GM06990 (cell line): ENCODE measurements around the gene JUP.

Source experiments
- DNase-seq: peaks from one replicate; pipeline ENCODE4 v3.0.0-alpha.2; 2011; ENCODE audit not compliant: insufficient read length; ENCODE audit errors: extremely low read depth
- H3K27me3 ChIP-seq: replicated peaks from 2 replicates; pipeline ENCODE4 v1.6.0; 2011; ENCODE audit warnings: low read length; ENCODE audit not compliant: control insufficient read depth, insufficient read depth
- H3K36me3 ChIP-seq: 2 replicates; pipeline ENCODE4 v1.5.1; 2011; ENCODE audit warnings: low read length; ENCODE audit not compliant: control insufficient read depth, insufficient read depth
- H3K4me3 ChIP-seq: replicated peaks from 2 replicates; pipeline ENCODE4 v1.5.1; 2011; ENCODE audit warnings: low read depth, mild to moderate bottlenecking, control low read depth, low read length
- TF ChIP-seq, protein P1 (sequence below): IDR thresholded peaks from 2 replicates; pipeline ENCODE4 v1.5.1; 2011; ENCODE audit warnings: low read length, control low read depth, mild to moderate bottlenecking, inconsistent platforms; ENCODE audit not compliant: insufficient read depth, poor library complexity, severe bottlenecking

Gene JUP

DNA sequence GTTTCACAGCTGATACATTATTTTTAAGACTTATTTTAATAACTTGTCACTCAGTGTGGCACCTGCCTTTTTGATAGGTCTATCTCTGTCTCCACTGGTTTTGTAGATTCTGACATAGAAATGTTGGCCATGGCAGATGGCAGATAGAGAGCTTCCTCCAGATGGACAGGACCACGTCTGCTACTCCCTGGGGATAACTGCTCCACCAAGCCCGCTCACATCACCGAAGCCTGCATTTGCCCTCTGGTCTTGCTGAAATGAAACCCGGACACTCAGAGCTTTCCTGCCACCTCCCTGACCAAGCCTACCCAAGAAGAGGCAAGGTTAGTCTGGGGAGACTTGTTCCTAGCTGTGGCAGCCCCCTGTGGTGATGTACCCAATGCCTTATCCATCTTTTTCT is 35.6 kb downstream of the JUP start:
- DNase-seq = no peak
- H3K36me3 ChIP-seq = no peaks in the 10 kb centered on the region
- H3K4me3 ChIP-seq = no peak overlapping the region
- H3K27me3 ChIP-seq = no peaks in the 10 kb centered on the region; the same call in 1 of the 2 replicates
- TF ChIP-seq, protein P1, sequence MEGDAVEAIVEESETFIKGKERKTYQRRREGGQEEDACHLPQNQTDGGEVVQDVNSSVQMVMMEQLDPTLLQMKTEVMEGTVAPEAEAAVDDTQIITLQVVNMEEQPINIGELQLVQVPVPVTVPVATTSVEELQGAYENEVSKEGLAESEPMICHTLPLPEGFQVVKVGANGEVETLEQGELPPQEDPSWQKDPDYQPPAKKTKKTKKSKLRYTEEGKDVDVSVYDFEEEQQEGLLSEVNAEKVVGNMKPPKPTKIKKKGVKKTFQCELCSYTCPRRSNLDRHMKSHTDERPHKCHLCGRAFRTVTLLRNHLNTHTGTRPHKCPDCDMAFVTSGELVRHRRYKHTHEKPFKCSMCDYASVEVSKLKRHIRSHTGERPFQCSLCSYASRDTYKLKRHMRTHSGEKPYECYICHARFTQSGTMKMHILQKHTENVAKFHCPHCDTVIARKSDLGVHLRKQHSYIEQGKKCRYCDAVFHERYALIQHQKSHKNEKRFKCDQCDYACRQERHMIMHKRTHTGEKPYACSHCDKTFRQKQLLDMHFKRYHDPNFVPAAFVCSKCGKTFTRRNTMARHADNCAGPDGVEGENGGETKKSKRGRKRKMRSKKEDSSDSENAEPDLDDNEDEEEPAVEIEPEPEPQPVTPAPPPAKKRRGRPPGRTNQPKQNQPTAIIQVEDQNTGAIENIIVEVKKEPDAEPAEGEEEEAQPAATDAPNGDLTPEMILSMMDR = no peak

DNA sequence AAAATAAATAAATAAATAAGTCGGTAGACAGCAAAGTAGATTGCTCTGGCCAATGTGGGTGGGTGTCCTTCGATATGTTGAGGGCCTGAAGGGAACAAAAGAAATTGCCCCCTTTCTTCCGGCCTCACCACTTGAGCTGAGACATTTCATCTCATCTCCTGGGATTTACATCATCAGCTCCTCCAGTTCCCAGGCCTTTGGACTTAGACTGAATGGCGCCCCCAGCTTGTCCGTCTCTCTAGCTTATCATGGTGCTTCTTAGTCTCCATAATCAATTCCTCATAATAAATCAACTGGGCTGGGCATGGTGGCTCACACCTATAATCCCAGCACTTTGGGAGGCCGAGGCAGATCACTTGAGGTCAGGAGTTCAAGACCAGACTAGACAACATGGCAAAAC is 38.2 kb downstream of the JUP start:
- no peak for DNase-seq
- no peaks in the 10 kb centered on the region for H3K36me3 ChIP-seq
- no peak overlapping the region for H3K4me3 ChIP-seq
- no peaks in the 10 kb centered on the region; the same call in 1 of the 2 replicates for H3K27me3 ChIP-seq
- TF ChIP-seq, protein P1 = no peak

DNA sequence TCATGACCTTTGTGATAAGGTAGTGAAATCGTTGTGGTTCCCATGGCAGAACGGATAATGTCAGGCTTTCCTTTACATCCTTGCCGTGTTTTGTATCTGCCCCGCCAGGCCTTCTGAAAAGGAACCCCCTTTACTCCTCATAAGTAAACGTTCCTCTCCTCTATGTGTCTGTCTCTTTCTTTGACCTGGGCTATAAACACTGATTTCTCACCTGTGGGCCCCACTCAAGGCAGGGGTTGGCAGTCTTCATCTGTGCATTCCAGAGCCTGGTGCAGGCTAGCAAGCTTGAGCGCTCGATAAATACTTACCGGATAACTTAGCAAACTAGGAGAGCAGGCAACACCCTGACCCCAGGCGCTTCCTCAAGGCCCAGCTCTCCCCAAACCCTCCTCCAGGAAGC is 44.8 kb downstream of the JUP start:
- Histone ChIP-seq H3K4me3 (no peak overlapping the region), H3K36me3 (no peaks in the 10 kb centered on the region), H3K27me3 (no peaks in the 10 kb centered on the region; the same call in 1 of the 2 replicates)
- TF ChIP-seq, protein P1 = no peak
- DNase-seq = no peak

DNA sequence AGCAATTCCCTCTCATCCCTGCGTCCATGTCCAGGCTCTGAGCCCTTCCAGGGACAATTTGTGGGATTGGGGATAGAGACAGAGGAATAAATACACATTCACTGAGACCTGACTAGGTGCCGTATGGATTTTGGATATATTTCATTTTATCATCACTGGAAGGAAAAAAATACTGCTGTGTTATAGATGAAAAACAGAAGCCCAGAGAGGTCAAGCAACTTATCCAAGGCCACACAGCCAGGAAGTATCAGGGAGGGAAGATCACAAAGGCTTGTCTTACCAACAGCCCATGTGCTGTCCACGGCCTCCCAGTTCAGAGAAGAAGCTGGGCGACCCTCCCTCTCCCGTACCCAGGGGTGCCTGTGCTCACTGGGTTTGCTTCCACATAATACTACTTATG is 46.0 kb downstream of the JUP start:
- Histone ChIP-seq H3K27me3 (no peaks in the 10 kb centered on the region; the same call in 1 of the 2 replicates), H3K36me3 (no peaks in the 10 kb centered on the region), H3K4me3 (no peak overlapping the region)
- no peak for DNase-seq
- TF ChIP-seq, protein P1 = no peak

DNA sequence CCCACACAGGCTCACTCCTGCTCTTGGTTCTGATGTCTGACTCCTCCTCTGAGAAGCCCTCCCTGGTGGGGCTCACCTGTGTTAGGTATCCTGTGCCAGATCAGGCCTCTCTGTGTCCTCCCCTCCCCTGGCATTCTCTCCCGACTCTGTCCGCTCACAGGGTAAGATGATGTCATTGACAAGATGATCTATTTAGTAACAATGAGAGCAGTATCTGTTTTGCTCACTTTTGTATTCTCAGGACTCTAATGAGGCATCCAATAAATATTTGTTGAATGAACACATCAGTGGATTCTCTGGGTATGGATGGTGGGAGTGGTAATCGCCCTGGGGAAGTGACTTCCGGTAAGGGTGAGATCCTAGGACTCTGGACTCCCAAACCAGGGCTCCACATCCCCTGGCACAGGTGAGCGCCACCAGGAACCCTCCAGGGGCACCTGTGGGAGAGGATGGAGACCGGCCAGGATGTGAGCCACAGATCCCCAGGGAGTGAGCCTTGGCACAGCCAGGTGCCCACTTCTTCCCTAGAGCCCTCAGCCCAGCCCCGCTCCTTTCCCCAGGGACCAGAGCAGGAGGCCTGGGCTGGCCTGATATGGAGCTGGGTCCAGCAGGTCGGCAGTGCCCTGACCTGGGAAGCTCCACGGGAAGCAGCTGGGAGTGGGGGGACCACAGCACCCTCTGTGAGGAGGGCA is 46.7 kb downstream of the JUP start:
- Histone ChIP-seq H3K36me3 (no peaks in the 10 kb centered on the region), H3K27me3 (no peaks in the 10 kb centered on the region; the same call in 1 of the 2 replicates), H3K4me3 (no peak overlapping the region)
- TF ChIP-seq, protein P1 = no peak
- no peak for DNase-seq

DNA sequence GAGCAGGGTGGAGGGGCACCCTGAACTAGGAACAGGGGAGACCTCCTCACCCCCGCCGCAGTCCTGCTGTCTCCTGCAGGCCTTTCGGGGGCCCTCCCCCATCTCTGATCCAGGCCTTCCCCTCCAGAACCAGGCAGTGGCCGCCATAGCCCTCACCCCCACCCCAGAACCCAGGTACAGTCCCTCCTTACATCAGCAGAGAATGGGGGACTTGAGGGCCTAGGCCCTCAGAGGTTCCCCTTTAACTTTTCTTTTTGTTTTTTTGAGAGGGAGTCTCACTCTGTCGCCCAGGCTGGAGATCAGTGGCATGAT is 47.8 kb downstream of the JUP start:
- no peaks in the 10 kb centered on the region for H3K36me3 ChIP-seq
- H3K4me3 ChIP-seq = no peak overlapping the region
- TF ChIP-seq, protein P1 = no peak
- H3K27me3 ChIP-seq = no peaks in the 10 kb centered on the region; the same call in 1 of the 2 replicates
- DNase-seq = no peak
